Activated T-helper 1 cell treated with anti-CD3 and anti-CD28 coated beads, Interleukin-12 subunit alpha, Interleukin-12 subunit beta, Interleukin-2, Interleukin-4 antibody, amounts not matched to agents 30 ng/mL and 10 ng/mL and 1 ng/mL, durations not matched to agents 14 hours and 24 hours and 36 hours (primary cell): ENCODE data around the gene ETNK1. TPM values are rescaled to one million over a fixed set of nuclear protein-coding genes. Genes with fewer than 3 reads are reported as not detected.
"Not testable (repeated sequence)": the region's sequence is repeated elsewhere in the genome, so short reads cannot be mapped to it uniquely, and the experiment has no call there.

Experiments used
- DNase-seq: peaks from one replicate; pipeline ENCODE4 v3.0.0; 2021; ENCODE audit warnings: low spot score
- H3K27ac Mint-ChIP-seq: one replicate; pipeline ENCODE4 v1.8.0; 2021; ENCODE audit warnings: mild to moderate bottlenecking, mixed read lengths
- H3K27me3 Mint-ChIP-seq: one replicate; pipeline ENCODE4 v1.8.0; 2022; ENCODE audit warnings: mild to moderate bottlenecking, moderate library complexity, mixed read lengths; ENCODE audit not compliant: insufficient read depth
- H3K36me3 Mint-ChIP-seq: one replicate; pipeline ENCODE4 v1.8.0; 2021; ENCODE audit warnings: low read depth, mixed read lengths
- H3K4me1 Mint-ChIP-seq: one replicate; pipeline ENCODE4 v1.8.0; 2021; ENCODE audit warnings: low read depth, mixed read lengths
- H3K4me3 Mint-ChIP-seq: one replicate; pipeline ENCODE4 v1.8.0; 2021; ENCODE audit warnings: mild to moderate bottlenecking, moderate library complexity, mixed read lengths
- H3K9me3 Mint-ChIP-seq: one replicate; pipeline ENCODE4 v1.8.0; 2021; ENCODE audit warnings: mixed read lengths
- intact Hi-C: fragments of 100-400 bp; cut with micrococcal nuclease; formaldehyde crosslinking; loops from one replicate; pipeline ENCODE4 v1.15.1; 2024
- total RNA-seq: library from RNA; stranded (reverse); gene quantifications from 2 replicates; pipeline ENCODE4 v1.2.3, GENCODE V29; 2022

Gene ETNK1, protein sequence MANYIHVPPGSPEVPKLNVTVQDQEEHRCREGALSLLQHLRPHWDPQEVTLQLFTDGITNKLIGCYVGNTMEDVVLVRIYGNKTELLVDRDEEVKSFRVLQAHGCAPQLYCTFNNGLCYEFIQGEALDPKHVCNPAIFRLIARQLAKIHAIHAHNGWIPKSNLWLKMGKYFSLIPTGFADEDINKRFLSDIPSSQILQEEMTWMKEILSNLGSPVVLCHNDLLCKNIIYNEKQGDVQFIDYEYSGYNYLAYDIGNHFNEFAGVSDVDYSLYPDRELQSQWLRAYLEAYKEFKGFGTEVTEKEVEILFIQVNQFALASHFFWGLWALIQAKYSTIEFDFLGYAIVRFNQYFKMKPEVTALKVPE
- 106 and 111 TPM in 2 replicates for total RNA-seq

DNA sequence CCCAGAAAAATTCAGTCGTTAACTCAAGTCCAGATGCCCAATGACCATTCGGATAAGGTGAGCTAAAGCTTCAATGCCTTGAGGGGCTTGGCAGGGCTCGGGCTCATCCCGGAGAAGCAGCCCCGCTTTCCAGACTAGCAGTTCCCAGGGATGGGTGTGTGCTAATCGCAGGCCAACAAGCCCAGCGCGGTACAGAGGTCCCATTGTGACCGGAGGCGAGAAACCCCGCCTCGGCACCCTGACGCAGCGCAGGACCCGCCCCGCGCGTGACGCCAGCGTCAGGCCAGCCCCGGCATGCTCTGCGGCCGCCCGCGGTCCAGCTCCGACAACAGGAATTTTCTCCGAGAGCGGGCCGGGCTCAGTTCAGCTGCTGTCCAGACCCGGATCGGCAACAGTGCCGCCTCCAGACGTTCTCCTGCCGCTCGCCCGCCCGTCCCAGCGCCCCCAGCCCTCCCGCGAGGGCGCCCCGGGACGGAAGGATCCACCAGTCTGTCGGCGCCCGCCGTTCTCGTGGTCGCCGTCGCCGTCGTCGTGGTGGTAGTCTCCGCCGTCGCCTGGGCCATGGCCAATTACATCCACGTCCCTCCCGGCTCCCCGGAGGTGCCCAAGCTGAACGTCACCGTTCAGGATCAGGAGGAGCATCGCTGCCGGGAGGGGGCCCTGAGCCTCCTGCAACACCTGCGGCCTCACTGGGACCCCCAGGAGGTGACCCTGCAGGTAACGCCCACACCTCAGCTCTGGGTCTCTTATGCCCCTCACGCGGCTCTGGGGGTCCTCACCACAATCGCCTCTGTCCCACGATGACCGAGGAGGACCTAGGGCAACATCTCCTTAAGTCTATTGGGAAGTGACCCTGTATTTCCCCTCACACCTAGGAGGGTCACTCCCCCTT, at the start of gene ETNK1:
ETNK1 (plus strand) TSS at position 302 of the 892 bp plus-strand sequence; CDS start at position 562, 260 bp downstream.
- Mint-ChIP-seq H3K27me3 (peaks cover 13% of the 10 kb centered on the region), H3K36me3 (peaks cover 6% of the 10 kb centered on the region), H3K4me1 (peaks cover 44% of the 10 kb centered on the region), H3K27ac (peak within 1 kb of the TSS; percentile 87), H3K9me3 (no peaks in the 10 kb centered on the region), H3K4me3 (peak within 1 kb of the TSS; percentile 93)
- intact Hi-C loops = loop anchor here (1.0 to 5.0 kb wide), 4 partner anchors 62 to 578 kb away; partner anchors contain the start of genes C2CD5 and CMAS
- peak; percentile 83 for DNase-seq

DNA sequence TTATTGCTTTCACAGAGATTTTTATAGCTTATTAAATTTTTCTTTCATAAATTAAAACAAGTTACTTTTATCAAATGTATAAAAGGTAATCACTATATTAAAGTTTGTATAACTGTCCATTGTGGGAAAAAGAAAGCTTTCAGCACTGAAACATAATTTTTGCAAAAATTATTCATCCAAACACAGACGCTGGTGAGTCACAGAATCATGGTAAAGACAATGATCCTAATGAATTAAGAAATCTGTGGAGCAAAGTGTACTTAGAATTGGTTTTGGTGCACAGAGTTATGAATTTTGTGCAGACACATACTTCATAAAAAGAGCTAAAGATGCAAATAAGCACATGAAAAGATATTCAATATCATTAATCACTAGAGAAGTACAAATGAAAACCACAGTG, 48.9 kb upstream of the ETNK1 start:
- Mint-ChIP-seq H3K36me3 (no peaks in the 10 kb centered on the region), H3K27me3 (no peaks in the 10 kb centered on the region), H3K27ac (no peak overlapping the region), H3K9me3 (no peaks in the 10 kb centered on the region), H3K4me3 (no peak overlapping the region), H3K4me1 (no peaks in the 10 kb centered on the region)
- no peak for DNase-seq
- intact Hi-C loops = no loop called here

DNA sequence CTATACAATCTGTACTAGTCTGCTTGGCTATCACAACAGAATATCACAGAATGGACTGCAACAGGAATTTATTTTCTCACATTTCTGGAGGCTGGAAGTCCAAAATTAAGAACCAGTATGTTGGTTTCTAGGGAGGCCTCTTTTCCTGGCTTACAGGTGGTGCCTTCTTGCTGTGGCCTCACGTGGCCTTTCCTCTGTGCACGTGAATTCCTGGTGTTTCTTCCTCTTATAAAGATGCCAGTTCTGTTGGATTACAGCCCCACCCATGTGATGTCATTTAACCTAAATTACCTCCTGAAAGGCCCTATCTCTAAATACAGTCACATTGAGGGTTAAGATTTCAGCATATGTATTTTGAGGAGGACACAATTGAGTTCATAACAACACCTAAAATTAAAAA, 48.5 kb upstream of the ETNK1 start:
- Mint-ChIP-seq H3K27ac (no peak overlapping the region), H3K4me1 (no peaks in the 10 kb centered on the region), H3K9me3 (no peaks in the 10 kb centered on the region), H3K27me3 (no peaks in the 10 kb centered on the region), H3K4me3 (no peak overlapping the region), H3K36me3 (no peaks in the 10 kb centered on the region)
- no peak for DNase-seq
- intact Hi-C loops = no loop called here

DNA sequence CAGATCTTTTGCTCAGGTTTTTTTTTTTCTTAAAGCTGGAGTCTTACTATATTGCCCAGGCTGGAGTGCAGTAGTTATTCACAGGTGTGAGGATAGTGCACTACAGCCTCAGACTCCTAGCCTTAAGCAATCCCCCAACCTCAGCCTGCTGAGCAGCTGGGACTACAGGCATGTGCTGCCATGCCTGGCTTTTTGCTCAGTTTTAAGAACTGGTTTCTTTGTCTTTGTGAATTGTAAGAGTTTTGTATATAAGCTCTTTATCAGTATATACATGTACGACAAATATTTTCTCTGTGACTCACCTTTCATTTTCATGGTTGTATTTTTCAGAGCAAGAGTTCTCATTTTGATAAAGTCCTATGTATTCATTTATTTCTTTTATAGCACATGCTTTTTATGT, 47.3 kb upstream of the ETNK1 start:
- Mint-ChIP-seq H3K27ac (no peak overlapping the region), H3K36me3 (no peaks in the 10 kb centered on the region), H3K4me3 (no peak overlapping the region), H3K27me3 (no peaks in the 10 kb centered on the region), H3K9me3 (no peaks in the 10 kb centered on the region), H3K4me1 (no peaks in the 10 kb centered on the region)
- intact Hi-C loops = no loop called here
- no peak for DNase-seq

DNA sequence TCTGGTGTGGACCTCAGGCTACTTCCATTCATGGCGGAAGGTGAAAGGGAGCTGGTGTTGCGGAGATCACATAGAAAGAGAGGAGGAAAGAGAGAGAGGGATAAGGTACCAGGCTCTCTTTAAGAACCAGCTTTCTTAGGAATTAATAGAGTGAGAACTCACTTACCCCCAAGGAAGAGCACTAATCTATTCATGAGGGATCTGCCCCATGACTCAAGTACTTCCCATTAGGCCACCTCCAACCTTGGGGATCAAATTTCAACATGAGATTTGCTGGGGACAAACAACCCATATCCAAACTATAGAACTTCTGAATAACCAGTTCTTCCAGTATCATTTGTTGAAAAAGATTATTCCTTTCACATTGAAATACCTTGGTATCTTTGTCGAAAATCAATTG, 46.6 kb upstream of the ETNK1 start:
- H3K4me1 Mint-ChIP-seq = no peaks in the 10 kb centered on the region
- no peak for DNase-seq
- no peaks in the 10 kb centered on the region for H3K27me3 Mint-ChIP-seq
- H3K9me3 Mint-ChIP-seq = no peaks in the 10 kb centered on the region
- no peaks in the 10 kb centered on the region for H3K36me3 Mint-ChIP-seq
- intact Hi-C loops = no loop called here
- H3K4me3 Mint-ChIP-seq = no peak overlapping the region
- no peak overlapping the region for H3K27ac Mint-ChIP-seq

DNA sequence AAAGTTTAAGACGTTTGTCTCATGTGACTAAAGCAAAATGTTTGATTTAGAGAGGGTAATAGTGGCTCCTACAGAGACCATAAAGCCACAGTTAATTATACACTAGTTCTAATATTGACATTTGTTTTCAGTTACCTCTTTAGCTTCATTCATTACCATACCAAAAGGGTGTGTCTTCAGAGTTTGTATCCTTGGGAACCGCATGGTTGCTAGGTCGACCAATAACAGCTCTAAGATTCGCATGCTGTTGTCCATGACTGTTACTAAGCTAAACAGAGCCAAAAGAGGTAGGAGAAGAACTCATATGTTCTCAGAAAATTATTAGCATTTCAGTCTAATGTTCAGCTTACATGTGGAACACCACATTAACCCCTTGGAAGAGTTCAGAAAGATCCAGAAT, 36.2 kb upstream of the ETNK1 start:
- intact Hi-C loops = no loop called here
- Mint-ChIP-seq H3K36me3 (no peaks in the 10 kb centered on the region), H3K9me3 (no peaks in the 10 kb centered on the region), H3K27ac (no peak overlapping the region), H3K4me1 (no peaks in the 10 kb centered on the region), H3K27me3 (peaks cover 3% of the 10 kb centered on the region), H3K4me3 (no peak overlapping the region)
- no peak for DNase-seq

DNA sequence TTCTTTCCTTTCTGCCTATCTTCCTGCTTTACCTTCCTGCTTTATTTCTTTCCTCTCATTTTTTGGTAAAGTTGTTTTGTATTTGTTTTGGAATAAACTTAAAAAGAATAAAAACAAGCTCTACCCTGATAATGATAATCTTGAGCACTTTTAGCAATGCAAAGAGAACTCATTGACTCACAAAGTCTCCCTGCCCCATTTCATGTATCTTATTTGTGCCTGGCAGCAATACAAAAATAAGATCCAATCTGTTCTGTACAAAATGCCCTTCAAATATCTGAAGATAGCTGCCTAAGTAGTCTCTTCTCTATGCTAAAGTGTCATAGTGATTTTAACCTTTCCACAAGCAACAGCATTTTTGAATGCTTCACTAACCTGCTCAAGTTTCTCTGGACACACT, 31.1 kb upstream of the ETNK1 start:
- H3K27ac Mint-ChIP-seq = no peak overlapping the region
- H3K9me3 Mint-ChIP-seq = no peaks in the 10 kb centered on the region
- DNase-seq = no peak
- no peaks in the 10 kb centered on the region for H3K36me3 Mint-ChIP-seq
- H3K4me3 Mint-ChIP-seq = no peak overlapping the region
- H3K27me3 Mint-ChIP-seq = peaks cover under 1% of the 10 kb centered on the region
- intact Hi-C loops = no loop called here
- H3K4me1 Mint-ChIP-seq = peaks cover 5% of the 10 kb centered on the region

DNA sequence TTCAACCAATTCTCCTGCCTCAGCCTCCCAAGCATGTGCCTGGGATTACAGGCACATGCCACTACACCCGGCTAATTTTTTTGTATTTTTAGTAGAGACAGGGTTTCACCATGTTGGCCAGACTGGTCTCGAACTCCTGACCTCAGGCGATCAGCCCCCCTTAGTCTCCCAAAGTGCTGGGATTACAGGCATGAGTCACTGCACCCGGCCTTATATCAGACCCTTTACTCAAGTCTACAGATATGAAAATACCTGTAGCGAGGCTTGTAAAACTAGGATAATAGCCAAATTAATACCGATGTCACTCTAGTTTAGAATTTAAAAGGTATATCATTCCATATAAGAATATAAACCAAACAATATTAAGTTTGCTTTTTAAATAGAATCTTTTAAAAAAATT, 27.4 kb upstream of the ETNK1 start:
- H3K36me3 Mint-ChIP-seq, H3K9me3 Mint-ChIP-seq, H3K27me3 Mint-ChIP-seq, H3K27ac Mint-ChIP-seq, H3K4me3 Mint-ChIP-seq, DNase-seq, H3K4me1 Mint-ChIP-seq, intact Hi-C loops: not testable (repeated sequence)

DNA sequence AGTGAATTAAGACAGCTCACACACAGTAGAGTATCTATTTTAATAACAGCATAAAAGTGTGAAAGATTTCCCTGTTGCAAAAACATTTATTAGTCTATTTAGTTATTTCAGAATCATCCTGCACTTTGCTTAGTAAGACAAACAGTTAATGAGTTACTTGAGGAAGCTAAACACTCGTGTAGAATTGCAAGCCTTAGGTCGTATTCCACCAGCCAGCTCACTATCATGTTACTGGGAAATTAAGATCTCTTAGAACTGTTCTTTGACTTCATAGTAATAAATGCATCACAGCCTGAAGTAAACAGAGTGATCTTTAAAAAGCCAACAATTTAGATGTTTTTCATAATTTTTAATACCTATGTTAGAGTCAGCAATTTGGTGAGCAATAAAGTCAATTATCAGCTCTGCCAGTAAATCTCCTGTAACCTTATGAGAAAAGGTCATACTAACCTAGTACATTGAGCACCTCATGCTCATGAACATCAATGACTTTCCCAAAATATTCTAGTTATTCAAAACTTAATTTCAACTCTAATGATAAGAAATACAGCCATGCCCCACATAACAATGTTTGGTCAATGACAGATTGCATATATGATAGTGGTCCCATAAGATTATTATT, 26.7 kb upstream of the ETNK1 start:
- no peak overlapping the region for H3K27ac Mint-ChIP-seq
- no peaks in the 10 kb centered on the region for H3K36me3 Mint-ChIP-seq
- intact Hi-C loops = no loop called here
- peaks cover 6% of the 10 kb centered on the region for H3K27me3 Mint-ChIP-seq
- no peak overlapping the region for H3K4me3 Mint-ChIP-seq
- peaks cover 5% of the 10 kb centered on the region for H3K4me1 Mint-ChIP-seq
- DNase-seq = no peak
- H3K9me3 Mint-ChIP-seq = no peaks in the 10 kb centered on the region

DNA sequence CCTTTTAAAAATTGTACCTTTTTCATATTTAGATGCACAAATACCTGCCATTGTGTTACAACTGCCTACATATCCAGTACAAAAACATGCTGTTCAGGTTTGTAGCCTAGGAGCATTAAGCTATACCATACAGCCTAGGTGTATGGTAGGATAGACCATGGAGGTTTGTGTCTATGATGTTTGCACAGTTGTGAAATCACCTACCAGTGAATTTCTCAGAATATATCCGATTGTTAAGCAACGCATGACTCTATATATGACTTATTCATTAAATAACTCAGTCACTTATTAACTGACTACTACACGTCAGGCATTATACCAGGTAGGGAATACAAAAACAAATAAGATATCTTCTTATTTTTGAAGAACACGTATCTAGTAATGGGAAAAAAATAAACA, 26.2 kb upstream of the ETNK1 start:
- H3K36me3 Mint-ChIP-seq = no peaks in the 10 kb centered on the region
- no peaks in the 10 kb centered on the region for H3K9me3 Mint-ChIP-seq
- H3K4me1 Mint-ChIP-seq = peaks cover 5% of the 10 kb centered on the region
- H3K27ac Mint-ChIP-seq = no peak overlapping the region
- DNase-seq = no peak
- intact Hi-C loops = no loop called here
- peaks cover 11% of the 10 kb centered on the region for H3K27me3 Mint-ChIP-seq
- H3K4me3 Mint-ChIP-seq = no peak overlapping the region

DNA sequence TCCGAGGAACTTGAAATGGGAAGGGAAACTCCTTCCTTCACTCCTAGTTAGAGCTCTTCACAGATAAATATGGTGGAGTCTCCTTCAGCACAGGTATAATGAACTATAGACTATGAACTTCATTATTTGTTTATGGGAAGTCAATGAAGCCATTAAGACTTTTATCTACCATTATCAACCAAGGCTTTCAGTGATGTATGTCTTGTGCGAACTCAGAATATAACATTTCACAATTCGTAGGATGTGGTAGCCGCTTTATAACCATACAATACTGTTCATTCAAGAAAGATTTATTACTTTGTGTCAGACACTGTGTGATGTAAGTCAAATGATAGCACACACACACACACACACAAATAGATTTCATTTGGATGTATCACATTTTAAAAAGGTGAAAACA, 24.8 kb upstream of the ETNK1 start:
- H3K9me3 Mint-ChIP-seq = no peaks in the 10 kb centered on the region

DNA sequence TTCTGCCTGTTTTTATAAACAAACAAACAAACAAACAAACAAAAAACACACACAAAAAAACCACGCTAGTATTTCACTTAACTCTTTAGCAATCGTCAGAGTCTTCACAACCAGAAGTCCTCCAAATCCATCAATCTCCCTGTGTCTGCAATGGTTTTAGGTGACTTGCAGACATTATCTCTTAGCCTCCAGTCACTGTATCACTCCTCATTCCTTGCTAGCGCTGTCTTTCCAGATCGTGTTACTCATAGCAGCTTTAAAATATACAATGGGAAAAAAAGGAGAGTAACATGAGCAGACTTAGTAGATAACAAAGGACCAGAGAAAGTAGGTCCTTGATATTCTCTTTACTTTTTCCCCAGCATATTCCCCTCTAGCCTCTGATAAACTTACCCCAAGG, 15.5 kb upstream of the ETNK1 start:
- Mint-ChIP-seq H3K4me1 (no peaks in the 10 kb centered on the region), H3K27me3 (peaks cover 7% of the 10 kb centered on the region), H3K27ac (no peak overlapping the region), H3K4me3 (no peak overlapping the region), H3K36me3 (no peaks in the 10 kb centered on the region), H3K9me3 (peaks cover 26% of the 10 kb centered on the region)
- intact Hi-C loops = no loop called here
- no peak for DNase-seq

More for the DNA sequence above, 24.8 kb upstream of the ETNK1 start:
- no peak overlapping the region for H3K27ac Mint-ChIP-seq
- no peaks in the 10 kb centered on the region for H3K36me3 Mint-ChIP-seq
- peaks cover 5% of the 10 kb centered on the region for H3K4me1 Mint-ChIP-seq
- H3K4me3 Mint-ChIP-seq = no peak overlapping the region
- intact Hi-C loops = no loop called here
- DNase-seq = no peak
- peaks cover 12% of the 10 kb centered on the region for H3K27me3 Mint-ChIP-seq

DNA sequence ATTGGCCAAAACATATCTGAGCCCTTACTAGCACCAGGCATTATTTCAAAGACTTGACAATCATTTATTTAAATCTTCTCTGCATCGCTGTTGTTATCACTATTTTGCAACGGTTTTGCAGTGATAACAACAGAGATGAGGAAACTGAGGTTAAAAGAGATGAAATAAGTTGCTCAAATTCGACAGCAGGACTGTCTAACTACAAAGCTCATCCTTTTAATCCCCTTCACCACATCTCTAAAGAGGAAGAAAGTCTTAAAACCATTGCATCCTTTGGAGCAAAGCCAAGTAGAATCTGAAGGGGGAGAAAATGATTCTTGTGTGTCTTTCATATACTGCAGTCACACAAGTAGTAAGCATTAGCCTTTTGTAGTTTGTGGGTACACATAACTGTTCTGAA, 14.8 kb upstream of the ETNK1 start:
- Mint-ChIP-seq H3K27ac (no peak overlapping the region), H3K36me3 (no peaks in the 10 kb centered on the region), H3K4me3 (no peak overlapping the region), H3K27me3 (peaks cover 7% of the 10 kb centered on the region), H3K4me1 (no peaks in the 10 kb centered on the region), H3K9me3 (peaks cover 32% of the 10 kb centered on the region)
- DNase-seq = no peak
- intact Hi-C loops = no loop called here
